ENCODE results near the gene DENND1A. TPM values are rescaled to one million over a fixed set of nuclear protein-coding genes. Genes with fewer than 3 reads are reported as not detected.
A peak's percentile ranks its signal among the peaks of the same experiment; 100 is the strongest.
"Not testable (repeated sequence)": the region's sequence is repeated elsewhere in the genome, so short reads cannot be mapped to it uniquely, and the experiment has no call there.

DENND1A gene
- total RNA-seq, 1 experiment from 2014 or later, result 20.6 TPM

DNA sequence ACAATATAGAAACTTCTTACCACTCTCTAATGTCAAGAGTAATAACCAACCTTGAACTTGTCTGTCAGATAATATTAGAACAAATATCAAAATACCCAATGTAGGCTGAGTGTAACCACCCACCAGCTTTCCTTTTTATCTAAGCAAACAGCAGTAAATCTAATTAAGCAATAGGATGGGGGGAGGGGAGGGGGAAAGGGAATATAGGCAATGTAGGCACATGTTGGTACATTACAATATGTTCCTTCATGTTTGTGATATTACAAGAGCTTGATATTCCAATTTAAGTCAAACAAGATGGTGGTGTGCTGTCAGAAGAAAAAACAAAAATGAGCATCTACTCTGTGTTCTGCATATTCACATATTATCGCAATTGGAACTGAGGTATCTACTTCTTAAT is 158.2 kb downstream of the DENND1A start:
- DNase-seq (ENCODE audit: low read depth), result no peak

DNA sequence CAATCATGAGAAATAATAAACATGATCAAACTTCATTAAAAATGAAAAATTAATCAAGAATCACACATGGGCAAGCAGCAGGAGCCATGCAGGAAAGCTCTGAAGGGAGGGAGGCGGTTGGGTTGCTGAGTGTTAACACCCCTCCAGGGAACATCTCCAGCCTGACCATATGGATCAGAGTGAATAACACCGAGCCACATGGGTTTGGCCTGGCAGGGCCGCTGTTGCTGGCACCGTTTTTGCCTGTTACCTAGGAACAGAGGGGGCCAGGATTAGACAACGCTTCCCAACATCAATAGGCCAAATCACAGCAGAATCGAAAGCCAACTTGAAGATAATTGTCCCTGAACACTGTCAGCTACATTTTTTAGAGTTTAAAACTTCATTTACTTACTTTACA is 160.2 kb downstream of the DENND1A start:
- no peak for DNase-seq (ENCODE audit: low read depth)

DNA sequence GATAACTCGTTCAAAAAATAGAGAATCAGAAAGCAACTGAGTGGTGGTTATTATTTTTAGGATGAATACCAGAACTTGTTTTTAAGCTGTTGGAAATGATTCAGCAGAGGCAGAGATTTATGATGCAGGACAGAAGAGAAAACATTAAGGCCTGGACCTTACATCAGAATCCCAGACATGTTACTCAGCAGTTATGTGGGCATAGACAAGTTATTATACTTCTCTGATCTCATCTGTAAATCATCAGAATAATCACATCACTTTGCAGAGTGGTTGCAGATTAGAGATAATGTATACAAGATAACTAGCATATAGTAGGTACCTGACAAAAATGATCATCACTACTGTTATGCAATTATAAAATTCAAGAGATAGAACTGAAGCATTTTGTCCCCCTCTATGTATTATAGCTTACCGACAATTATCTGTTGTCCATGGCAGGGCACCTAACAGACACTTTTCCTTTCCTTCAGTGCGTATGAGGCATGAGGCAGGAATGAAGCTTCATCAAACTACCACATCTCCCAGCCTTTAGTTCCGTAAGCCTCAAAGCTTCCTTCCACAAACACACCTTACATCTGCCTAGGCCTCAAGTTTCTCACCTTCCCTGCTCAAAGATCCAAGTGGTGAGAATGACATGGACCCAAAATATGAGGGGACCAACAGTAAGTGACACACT is 165.9 kb downstream of the DENND1A start:
- DNase-seq (ENCODE audit: low read depth), result peak; percentile 51

DNA sequence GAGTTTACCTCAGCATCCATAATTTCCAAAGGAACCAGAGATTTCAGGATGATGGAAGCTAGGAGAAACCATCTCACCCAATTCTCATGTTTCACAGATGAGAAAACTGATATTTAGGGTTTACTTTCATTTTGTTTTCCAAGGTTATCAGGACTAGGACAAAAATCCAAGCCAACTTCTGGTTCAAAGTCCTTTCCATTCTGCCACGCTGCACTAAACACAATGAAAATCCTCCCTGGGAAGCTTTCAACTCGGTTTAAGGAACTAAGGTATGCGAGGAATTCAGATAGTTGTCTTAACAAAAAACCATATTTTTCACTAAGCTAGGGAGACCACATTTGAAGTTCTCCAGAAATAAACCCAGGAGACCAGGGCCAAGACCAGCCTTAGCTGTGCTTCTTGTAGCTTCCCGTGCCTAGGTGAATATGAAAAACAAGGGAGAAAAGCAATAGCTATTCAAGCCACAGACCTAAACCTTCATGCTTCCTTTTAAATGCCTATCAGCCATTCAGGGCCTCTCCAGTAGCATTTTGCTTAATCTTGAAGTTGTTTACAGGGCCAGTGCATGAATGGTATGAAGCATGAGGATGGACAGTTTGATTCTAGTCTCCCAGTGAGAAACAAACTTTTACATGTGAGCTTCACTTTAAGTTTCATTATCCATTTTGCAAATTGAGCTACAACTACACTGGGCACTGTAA is 167.9 kb downstream of the DENND1A start:
- peak; percentile 6 for DNase-seq (ENCODE audit: low read depth)

DNA sequence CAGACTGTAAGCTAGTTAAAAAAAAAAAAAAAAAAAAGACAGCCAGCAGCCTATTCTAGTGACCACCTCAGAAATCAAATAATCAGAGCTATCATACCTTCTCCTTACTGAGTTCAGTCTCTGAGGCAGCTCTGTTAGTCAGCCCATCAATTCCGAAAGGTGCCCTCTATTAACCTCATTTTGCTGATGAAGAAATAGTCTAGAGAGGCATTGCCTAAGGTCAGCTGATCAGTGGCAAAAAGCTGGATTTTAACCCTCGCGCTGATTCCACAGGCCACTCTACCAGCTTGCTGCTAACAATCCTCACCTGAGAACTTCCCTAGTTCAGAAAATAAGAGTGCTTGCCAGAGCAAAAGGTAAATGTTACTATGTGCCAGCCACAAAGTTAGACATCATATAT is 172.0 kb downstream of the DENND1A start:
- no peak for DNase-seq (ENCODE audit: low read depth)

DNA sequence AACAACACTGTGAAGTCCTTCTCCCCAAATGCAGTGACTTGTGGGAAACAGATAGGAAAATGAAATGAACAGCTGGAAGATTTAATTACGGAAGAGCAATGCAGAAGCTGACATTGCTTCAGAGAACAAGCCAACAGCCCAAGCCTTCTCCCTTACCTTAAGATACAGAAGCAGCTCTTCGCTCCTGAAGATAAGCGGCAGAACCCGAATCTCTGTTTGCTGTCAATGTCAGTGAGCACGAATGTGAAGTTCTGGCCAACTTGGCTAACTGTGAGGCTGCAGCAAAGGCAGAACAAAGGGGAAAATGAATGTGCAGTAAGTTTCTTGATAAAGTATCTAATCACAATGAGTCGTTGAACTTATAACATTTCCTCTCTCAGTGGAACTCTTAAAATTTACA is 172.4 kb downstream of the DENND1A start:
- no peak for DNase-seq (ENCODE audit: low read depth)

DNA sequence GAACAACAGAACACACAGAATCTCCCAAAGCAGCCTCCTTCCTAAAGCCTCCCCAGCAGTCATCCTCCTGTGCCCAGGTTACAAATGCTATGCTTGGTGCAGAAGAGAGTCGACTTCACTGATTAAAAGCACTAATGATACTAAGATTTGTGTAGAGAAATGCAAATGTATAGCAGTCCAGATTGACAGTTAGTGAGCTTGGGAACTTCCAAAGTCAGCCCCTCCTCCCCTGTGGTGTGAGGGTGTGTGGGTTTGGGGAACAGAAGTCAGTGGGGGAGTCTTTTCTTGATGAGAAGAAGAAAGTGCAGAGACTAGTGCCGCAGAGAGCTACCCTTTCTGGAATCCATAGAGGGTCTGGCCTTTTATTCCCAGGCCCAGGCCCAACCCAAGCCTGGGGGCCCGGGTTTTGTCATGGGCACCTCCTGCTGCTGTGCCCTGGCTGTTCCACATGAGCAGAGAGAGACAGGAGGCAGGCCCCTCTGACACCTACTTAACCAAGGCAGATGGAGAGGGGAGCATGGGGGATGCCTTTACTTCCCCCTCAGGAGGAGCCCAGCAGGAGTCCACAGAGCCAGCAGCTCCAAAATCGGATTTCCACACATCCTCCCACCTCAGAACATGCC is 173.3 kb downstream of the DENND1A start:
- DNase-seq (ENCODE audit: low read depth), result no peak

DNA sequence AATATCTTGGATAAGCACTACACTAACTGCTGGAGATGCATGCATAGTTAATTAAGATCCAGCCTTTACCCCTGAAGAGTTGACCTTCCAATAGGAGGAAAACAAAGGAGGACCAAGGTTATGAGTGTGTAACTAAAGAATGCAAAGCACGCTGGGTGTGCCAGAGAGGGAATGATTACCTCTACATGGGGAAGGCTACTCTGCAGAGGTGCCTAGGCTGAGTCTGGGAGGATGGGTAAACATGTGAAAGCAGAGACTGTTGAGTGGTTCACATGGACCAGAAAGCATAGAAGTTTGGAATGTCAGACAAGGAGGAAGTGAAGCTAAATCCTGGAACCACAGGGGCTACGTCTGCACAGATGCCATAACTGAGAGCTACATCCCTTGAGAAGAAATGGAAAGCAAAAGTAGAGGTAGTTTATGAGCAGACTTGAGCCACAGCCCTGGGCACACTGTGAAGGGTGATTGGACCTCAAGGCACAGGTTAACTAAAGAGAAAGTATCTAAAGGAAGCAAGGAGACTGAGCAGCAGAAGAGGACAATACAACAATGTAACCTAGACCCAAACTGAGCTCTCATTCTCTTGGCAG is 176.2 kb downstream of the DENND1A start:
- no peak for DNase-seq (ENCODE audit: low read depth)

DNA sequence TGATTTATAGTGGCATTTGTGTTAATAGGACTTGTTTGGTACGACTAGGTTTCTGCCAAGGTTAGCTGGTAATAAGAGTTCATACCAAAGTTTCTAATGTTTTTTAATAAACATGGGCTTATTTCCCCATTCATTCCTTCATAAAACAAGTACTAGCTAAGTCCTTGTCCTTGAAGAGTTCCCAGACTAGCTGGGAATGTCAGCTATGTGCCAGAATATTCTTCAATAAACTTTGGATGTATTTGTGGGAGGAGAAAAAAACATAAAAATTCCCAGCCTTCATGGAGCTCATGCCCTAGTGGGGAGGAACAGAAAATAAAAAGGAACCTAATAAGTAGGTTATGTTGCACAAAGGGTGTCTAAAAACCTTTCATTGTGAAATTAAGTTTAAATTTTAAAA is 176.9 kb downstream of the DENND1A start:
- no peak for DNase-seq (ENCODE audit: low read depth)

DNA sequence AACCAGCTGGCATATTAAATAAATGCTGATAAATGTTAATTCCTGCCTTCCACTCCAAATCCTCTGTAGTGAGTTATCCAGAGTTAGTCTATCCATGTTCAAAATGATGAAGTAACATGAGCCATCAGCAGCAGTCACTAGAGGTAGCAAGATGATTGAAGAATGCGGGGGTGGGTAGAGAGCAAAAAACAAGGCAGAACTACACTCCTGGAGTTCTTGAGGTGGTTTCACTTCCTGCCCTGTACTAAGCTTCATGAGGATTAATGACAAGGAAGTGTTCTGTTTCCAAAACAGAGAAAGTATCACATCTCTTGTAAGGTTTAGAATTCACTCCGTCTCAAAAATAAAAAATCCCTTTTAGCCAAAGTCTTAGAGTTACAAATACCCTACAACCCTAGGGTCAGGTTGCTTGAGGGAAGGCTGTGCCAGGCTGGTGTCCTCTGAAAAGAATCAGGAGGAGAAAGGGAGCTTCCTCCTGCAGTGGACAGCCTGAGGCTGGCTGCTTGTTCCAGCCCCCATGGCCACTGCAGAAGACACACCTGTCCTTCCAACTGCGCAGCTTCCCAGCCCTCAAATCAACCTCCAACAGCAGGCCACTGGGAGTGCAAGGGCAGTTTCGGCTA is 180.2 kb downstream of the DENND1A start:
- no peak for DNase-seq (ENCODE audit: low read depth)

DNA sequence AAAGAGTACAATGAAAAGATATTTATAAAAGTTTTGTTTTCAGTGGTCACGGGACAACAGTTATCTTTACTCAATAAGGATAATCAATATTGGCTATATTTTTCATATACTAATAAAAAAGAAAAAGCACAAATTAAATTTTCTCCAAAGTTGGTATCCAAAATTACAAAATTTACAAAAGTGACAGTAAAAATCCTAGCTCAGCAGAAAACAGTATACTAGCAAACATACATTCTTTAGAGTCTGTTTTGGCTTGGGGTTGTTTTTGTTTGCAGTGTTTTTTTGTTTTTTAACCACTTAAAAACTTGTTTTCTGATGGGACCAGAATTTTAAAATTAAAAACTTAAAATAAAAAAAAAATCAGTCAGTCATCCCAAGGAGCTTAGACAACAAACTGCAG is 183.2 kb downstream of the DENND1A start:
- no peak for DNase-seq (ENCODE audit: low read depth)

DNA sequence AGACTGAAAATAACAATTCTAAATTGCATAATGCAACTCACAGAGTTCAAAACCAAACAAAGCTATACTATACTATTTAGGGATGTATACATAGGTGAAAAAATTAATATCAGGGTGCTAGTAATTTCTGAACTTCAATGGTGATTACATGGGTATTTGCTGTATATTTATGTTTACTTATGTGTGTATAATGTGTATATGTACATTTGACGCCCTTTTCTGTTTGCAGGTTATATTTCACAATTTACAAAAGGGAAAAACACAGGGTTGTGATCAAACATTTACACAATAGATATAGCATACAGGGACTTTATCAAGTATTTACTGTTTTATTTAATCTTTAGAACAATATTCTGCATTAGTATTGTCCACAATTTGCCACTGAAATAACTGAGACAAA is 184.0 kb downstream of the DENND1A start:
- no peak for DNase-seq (ENCODE audit: low read depth)

DNA sequence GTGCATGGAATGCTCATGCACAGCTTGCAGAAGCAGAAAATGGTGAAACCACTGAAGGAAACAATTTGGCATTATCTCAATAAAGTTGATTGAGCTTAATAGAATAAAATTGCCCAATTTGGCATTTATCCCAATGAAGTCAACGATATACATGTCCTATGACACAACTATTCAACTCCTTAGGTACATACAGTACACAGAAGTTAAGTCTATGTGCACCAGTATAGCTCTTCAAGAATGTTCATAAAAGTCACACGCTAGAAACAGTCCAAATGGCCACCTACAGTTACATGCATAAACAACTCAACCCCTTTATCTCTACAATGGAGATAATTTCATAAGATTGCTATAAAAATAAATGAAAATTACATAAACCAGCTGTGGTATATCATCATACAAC is 184.5 kb downstream of the DENND1A start:
- no peak for DNase-seq (ENCODE audit: low read depth)

DNA sequence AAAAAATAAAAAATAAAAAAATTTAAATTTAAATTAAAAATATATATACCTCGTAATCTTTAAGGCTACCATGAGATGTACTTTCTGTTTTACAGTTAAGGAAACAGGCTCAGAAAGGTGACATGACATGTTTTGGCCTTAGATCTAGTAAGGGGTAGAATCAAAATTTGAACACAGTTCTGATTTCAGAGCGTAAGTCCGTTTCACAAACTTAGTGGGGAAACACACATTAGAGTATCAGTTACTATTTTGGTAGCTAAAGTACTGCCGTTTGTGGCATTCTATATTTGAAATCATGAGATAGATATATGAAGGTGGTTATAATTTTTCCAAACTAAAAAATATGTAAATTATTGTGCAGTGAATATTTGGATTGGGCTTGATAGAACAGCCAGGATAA is 186.2 kb downstream of the DENND1A start:
- DNase-seq (ENCODE audit: low read depth), result no peak

DNA sequence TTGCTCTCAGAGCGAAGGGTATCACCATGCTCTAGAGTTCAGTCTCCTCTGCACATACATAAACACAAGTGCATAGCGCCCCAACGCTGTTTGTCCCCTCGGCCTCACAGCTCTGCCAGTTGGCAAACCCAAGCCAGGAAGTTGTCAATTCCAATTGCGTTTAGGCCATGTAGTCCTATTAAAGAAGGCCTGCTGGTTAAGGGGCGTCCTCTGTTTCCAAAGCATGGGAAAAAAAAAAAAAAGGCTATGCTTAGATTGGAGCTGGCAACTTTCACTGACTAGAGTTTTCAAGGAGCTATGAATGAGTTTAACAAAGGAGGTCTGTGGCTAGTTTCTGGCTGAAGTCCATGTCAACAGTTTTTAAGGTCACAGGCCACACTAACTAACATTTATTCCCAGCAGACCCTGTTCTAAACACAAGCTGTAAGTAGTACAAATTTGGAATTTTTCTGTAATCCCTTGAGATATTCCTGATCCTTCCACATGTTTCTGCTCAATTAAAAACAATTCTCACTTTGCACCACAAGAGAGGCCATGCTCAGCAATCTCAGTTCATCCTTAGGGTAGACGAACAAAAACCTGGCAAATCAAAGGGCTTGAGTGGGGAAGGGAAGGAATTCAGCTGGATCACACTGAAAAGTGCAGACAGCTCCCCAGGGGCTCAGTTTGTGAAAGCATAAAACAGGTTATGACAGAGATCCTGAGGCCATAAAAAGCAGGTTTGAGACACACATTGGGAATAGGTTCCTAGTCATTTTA is 187.7 kb downstream of the DENND1A start:
- DNase-seq (ENCODE audit: low read depth), result peak; percentile 52

DNA sequence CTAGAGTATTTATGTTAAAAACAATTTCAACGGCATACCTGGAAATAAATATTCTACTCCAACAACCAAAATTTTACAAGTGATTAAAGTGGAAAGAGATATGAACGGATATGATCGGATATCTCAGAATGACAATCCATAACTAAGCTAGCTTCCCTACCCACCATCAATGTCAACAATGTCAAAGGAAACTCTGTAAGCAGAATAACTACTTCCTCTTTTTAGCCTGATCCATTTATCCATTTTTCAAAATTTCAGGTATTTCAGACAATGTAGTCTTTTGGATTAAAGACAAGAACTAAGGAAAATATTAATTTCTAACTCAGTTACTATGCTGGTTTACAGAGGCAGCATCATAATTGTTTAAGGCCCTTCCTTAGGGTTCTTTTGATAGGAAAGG is 188.7 kb downstream of the DENND1A start:
- DNase-seq (ENCODE audit: low read depth), result no peak

DNA sequence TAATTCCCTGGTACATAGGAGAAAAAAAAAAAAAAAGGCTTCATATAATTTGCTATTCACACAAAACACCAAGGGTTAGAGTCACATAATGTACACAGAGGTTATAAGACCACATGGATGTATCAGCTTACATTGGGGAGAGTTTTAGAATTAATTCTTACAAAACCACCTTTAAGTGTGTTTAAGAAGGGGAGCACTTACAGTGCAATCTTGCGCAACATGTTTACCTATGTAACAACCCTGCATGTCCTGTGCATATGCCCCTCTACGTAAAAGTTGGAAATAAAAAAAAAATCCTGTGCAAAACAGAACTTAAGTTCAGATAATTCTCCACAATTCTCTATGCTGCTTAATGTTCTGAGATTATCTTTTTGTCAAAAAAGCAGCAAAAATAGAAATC is 190.0 kb downstream of the DENND1A start:
- DNase-seq (ENCODE audit: low read depth), result no peak

DNA sequence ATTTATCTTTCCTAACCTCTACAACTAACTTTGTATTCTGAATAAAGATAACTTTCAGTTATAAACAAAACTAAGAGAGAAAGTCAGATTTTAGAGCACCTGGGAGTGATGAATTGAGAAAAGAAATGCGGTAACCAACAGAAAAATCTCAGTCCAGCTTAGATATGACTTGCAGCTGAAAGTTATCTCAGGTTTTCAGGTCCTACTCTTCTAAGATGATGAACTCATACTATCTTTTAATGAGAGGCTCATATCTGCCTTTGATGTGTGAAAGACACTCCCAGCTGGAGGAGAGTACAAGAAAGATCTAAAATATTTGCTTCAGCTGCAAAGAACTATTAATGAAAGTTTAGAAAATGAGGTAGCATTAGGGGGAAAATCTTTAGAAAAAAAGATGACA is 190.5 kb downstream of the DENND1A start:
- no peak for DNase-seq (ENCODE audit: low read depth)

DNA sequence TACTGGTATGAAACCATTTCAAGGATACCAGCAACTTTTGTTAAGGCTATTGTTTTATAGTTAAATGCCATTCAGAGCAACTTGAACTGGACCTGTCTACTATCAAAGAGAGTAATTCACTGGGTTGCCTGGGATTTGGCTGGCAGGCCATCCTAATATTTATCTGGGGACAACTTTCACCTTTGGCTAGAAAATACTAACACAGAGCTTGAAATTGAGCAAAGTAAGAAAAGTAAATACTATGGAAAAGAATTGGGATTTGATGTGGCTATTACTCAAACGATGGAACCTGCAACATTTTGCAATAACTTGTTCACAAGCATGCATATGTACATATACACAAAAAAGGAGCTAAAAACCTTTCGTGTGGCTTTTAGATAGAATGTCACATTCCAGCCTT is 191.3 kb downstream of the DENND1A start:
- DNase-seq (ENCODE audit: low read depth), result no peak

DNA sequence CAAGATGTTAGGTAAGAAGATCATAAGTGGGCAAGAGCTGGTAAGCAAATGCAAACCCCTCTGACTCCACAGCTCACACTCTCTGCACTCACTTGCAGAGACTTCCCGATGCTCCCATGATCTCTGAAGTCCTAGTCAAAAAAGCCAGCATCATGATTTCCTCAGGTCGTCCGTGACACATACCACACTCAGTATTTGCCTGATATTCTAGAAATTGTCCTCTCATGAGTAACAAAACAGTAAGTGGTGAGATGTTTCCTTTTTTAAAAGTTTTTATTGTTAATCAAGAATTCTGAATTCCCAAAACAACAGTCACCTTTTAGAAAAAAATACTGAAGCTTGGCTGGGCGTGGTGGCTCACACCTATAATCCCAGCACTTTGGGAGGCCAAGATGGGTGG is 194.6 kb downstream of the DENND1A start:
- DNase-seq (ENCODE audit: low read depth), result no peak

DNA sequence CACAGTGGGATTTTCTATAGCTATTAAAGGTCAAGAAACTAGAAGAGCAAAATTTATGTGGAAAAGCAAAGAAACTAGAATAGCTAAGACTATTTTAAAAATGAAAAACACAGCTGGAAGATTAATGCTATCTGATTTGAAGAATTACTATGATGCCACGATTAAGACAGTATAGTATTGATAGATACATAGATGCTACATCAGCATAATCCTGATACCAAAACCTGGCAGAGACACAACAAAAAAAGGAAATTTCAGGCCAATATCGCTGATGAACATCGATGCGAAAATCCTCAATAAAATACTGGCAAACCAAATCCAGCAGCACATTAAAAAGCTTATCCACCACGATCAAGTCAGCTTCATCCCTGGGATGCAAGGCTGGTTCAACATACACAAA is 201.4 kb downstream of the DENND1A start:
- not testable (repeated sequence) for DNase-seq (ENCODE audit: low read depth)
